WERI-Rb-1 (cell line): Measurements from ENCODE around the gene PSMD12.

Experiments used
- DNase-seq: peaks from one replicate; pipeline ENCODE4 v3.0.0-alpha.2; 2020
- H3K27ac ChIP-seq: fragments of 250-450 bp; sonication (Bioruptor Pico); 2 replicates; pipeline ENCODE4 v1.5.1; 2020; ENCODE audit warnings: mild to moderate bottlenecking, moderate library complexity
- H3K27me3 ChIP-seq: fragments of 250-450 bp; sonication (Bioruptor Pico); 2 replicates; pipeline ENCODE4 v1.5.1; 2021; ENCODE audit warnings: mild to moderate bottlenecking, low read depth, moderate library complexity; ENCODE audit not compliant: insufficient read depth, severe bottlenecking
- H3K36me3 ChIP-seq: fragments of 250-450 bp; sonication (Bioruptor Pico); 2 replicates; pipeline ENCODE4 v1.5.1; 2020; ENCODE audit warnings: mild to moderate bottlenecking, moderate library complexity
- H3K4me3 ChIP-seq: 2 replicates; pipeline ENCODE4 v1.5.1; 2011; ENCODE audit warnings: low read depth, mild to moderate bottlenecking, control low read depth, low read length
- H3K9me3 ChIP-seq: fragments of 250-450 bp; sonication (Bioruptor Pico); 2 replicates; pipeline ENCODE4 v1.5.1; 2021; ENCODE audit warnings: mild to moderate bottlenecking, moderate library complexity; ENCODE audit not compliant: severe bottlenecking
- TF ChIP-seq, protein P1 (sequence below): IDR thresholded peaks from 2 replicates; pipeline ENCODE4 v1.5.1; 2011; ENCODE audit warnings: low read depth, mild to moderate bottlenecking, control low read depth, inconsistent platforms, low read length

The PSMD12 gene

DNA sequence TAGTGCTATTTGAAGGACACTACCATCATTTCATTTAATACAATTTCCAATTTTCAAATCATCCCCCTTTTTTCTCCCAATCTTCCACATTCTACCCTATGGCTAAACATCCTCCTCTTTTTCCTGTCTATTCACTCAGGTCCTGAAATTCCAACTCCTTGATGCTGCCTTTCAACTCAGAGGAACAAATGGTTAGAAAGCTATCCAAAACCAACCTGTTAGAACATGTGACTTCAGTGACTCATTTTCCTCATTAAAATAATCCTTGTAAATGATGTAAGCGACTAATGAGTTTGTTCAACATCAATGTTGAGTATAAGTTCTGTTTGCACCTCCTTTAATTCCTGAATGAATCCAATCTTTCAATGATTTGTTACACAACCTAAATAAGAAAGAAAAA is 5.5 kb downstream of the PSMD12 start:
- DNase-seq: no peak
- TF ChIP-seq, protein P1, sequence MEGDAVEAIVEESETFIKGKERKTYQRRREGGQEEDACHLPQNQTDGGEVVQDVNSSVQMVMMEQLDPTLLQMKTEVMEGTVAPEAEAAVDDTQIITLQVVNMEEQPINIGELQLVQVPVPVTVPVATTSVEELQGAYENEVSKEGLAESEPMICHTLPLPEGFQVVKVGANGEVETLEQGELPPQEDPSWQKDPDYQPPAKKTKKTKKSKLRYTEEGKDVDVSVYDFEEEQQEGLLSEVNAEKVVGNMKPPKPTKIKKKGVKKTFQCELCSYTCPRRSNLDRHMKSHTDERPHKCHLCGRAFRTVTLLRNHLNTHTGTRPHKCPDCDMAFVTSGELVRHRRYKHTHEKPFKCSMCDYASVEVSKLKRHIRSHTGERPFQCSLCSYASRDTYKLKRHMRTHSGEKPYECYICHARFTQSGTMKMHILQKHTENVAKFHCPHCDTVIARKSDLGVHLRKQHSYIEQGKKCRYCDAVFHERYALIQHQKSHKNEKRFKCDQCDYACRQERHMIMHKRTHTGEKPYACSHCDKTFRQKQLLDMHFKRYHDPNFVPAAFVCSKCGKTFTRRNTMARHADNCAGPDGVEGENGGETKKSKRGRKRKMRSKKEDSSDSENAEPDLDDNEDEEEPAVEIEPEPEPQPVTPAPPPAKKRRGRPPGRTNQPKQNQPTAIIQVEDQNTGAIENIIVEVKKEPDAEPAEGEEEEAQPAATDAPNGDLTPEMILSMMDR: no peak
- Histone ChIP-seq H3K9me3 (no peaks in the 10 kb centered on the region), H3K36me3 (peaks cover 79% of the 10 kb centered on the region), H3K27ac (no peak overlapping the region), H3K27me3 (no peaks in the 10 kb centered on the region), H3K4me3 (no peak overlapping the region)

DNA sequence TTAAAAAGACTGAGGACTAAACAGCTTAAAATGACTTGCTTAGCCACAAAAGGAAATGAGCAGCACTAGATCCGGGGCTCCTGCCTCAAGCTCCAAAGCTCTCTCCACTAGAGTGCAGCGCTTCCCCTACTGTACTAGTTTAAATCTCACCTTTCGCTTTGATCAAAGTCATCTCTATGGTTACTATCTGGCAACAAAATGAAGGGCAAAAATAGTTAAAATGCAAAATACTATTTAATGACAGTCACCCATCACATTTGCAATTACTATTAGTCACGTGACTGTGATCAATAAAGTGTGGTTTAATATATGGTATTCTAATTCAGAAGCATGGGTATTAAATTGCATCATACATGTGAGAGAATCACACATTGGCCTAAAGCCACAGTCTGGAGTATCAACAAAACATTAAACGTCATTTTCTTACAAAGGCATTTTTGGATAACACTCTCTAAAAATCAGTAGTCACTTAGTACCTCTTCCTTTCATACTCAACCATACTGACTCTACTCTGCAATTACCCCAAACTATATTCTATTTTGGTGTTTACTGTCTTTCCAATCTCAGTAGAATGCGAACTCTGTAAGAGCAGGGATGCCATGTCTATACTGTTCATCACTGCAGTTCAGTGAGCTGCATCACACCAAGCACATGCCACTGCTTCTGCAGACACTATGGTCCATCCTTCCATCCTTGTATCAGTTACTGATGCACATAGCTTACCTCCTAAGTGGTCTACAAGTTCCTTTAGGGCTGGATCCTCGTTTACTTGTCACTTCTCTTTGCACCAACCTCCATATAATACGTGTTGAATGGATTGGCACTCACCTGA is 6.2 kb downstream of the PSMD12 start:
- peak; percentile 66 for DNase-seq
- H3K9me3 ChIP-seq: no peaks in the 10 kb centered on the region
- no peak overlapping the region for H3K4me3 ChIP-seq
- TF ChIP-seq, protein P1: peak; percentile 76
- H3K27me3 ChIP-seq: no peaks in the 10 kb centered on the region
- H3K27ac ChIP-seq: no peak overlapping the region
- H3K36me3 ChIP-seq: peaks cover 82% of the 10 kb centered on the region

DNA sequence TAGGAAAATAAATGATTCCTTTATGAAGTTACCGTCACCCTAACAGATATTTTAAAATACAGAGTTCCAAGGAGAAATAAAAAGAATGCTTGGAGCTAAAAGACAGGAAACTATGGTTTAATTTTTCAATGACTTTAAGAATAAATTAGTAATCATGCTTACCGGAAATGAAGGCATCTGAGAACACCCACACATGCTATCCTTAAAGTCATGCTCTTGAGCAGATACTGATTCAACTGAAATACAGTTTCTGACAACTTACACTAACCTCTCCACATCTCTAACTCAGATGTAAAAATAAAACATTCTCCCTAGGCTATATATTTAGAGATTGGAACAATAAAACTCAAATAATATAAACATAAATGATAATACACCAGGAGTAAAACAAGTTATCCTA is 7.8 kb downstream of the PSMD12 start:
- Histone ChIP-seq H3K4me3 (no peak overlapping the region), H3K36me3 (peaks cover 83% of the 10 kb centered on the region), H3K9me3 (no peaks in the 10 kb centered on the region), H3K27ac (no peak overlapping the region), H3K27me3 (no peaks in the 10 kb centered on the region)
- DNase-seq: no peak
- TF ChIP-seq, protein P1: no peak

DNA sequence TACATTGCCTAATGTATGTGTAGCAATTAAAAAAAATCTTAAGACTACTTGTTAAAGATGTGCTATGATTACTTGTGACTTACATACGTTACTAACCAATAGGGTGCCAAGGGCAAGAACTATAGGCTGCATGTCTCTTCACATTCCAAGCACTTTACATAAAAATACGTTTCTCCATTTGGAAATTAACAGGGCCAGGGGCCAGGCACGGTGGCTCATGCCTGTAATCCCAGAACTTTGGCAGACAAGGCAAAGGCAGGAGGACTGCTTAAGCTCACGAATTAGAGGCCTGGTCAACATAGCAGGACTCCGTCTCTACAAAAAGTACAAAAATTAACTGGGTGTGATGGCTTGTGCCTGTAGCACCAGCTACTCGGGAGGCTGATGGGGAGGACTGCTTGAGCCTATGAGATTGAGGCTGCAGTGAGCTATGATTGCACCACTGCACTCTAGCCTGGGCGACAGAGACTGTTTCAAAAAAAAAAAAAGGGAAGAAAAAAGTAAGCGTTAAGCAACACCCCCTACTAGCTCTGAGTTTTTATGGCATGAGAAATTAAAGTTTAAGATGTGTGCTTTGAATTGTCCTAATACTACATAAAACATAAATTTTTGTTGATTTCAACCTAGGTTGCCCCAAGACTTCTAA is 12.3 kb downstream of the PSMD12 start:
- TF ChIP-seq, protein P1: no peak
- H3K4me3 ChIP-seq: no peak overlapping the region
- H3K27ac ChIP-seq: no peak overlapping the region
- DNase-seq: no peak
- H3K9me3 ChIP-seq: no peaks in the 10 kb centered on the region
- H3K27me3 ChIP-seq: no peaks in the 10 kb centered on the region
- H3K36me3 ChIP-seq: peaks cover 92% of the 10 kb centered on the region

DNA sequence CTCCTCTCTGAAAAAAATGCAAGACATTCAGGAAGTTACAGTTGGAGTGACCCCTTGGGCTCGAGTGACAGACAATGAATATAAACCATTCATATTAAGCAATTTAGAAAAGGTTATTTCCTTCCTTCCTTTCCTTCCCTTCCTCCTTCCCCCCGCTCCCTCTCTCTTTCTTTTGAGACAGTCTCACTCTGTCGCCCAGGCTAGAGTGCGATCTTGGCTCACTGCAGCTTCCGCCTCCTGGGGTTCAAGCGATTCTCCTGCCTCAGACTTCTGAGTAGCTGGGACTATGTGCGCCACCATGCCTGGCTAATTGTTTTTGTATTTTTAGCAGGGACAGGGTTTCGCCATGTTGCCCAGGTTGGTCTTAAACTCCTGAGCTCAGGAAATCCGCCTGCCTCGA is 13.2 kb downstream of the PSMD12 start:
- Histone ChIP-seq H3K4me3 (no peak overlapping the region), H3K36me3 (peaks cover 94% of the 10 kb centered on the region), H3K27ac (no peak overlapping the region), H3K27me3 (no peaks in the 10 kb centered on the region), H3K9me3 (no peaks in the 10 kb centered on the region)
- DNase-seq: no peak
- TF ChIP-seq, protein P1: no peak
